IMR-90 (cell line): Measurements from ENCODE around the gene CDK14. TPM values are rescaled to one million over a fixed set of nuclear protein-coding genes. Genes with fewer than 3 reads are reported as not detected.

Experiments
- ATAC-seq: fragments of 200-7000 bp; cut with Tn5 transposase; 2 replicates; pipeline ENCODE4 v1.9.1; 2020; ENCODE audit warnings: low read depth, mild to moderate bottlenecking, moderate library complexity
- BruUV-seq: library from RNA; stranded (reverse); fragments of 400-500 nt; replicated peaks from 2 replicates; lab custom pipeline; 2021; lab: Mats Ljungman, UMichigan
- CTCF ChIA-PET: fragments of 300-600 bp; formaldehyde crosslinking; extraction: SDS; loops from one replicate; lab custom pipeline; 2021; ENCODE audit warnings: antibody characterized with exemption; lab: Yijun Ruan, JAX
- POLR2A ChIA-PET: fragments of 300-600 bp; sonication (Branson Sonifier 250); formaldehyde crosslinking; loops from one replicate; lab custom pipeline; 2022; ENCODE audit warnings: antibody characterized with exemption; ENCODE audit not compliant: unreplicated experiment; lab: Charles Lee
- DNase-seq: peaks from one replicate; pipeline ENCODE4 v3.0.0; 2013
- H2AFZ ChIP-seq: replicated peaks from 2 replicates; pipeline ENCODE3; 2013; ENCODE audit warnings: low read length, mild to moderate bottlenecking; ENCODE audit not compliant: poor library complexity
- H2AK5ac ChIP-seq: 2 replicates; pipeline ENCODE4 v1.6.1; 2013; ENCODE audit warnings: low read depth, low read length, inconsistent platforms
- H2AK9ac ChIP-seq: replicated peaks from 2 replicates; pipeline ENCODE3; 2013; ENCODE audit warnings: mild to moderate bottlenecking, low read depth, low read length, moderate library complexity; ENCODE audit not compliant: poor library complexity
- H2BK120ac ChIP-seq: 2 replicates; pipeline ENCODE4 v1.6.1; 2013; ENCODE audit warnings: low read depth, low read length, inconsistent platforms
- H2BK15ac ChIP-seq: 3 replicates; pipeline ENCODE4 v1.6.1; 2013; ENCODE audit warnings: low read depth, low read length, inconsistent platforms
- H2BK20ac ChIP-seq: 2 replicates; pipeline ENCODE4 v1.6.1; 2013; ENCODE audit warnings: low read depth, mild to moderate bottlenecking, inconsistent platforms, low read length, moderate library complexity
- H2BK5ac ChIP-seq: 2 replicates; pipeline ENCODE4 v1.6.1; 2013; ENCODE audit warnings: mild to moderate bottlenecking, low read depth, low read length, inconsistent platforms; ENCODE audit not compliant: poor library complexity, severe bottlenecking
- H3K14ac ChIP-seq: replicated peaks from 2 replicates; pipeline ENCODE4 v1.6.1; 2013; ENCODE audit warnings: low read depth, low read length, inconsistent platforms
- H3K18ac ChIP-seq: 2 replicates; pipeline ENCODE4 v1.6.1; 2013; ENCODE audit warnings: low read depth, low read length, control low read depth
- H3K23ac ChIP-seq: 2 replicates; pipeline ENCODE4 v1.6.1; 2013; ENCODE audit warnings: low read depth, low read length, inconsistent platforms
- H3K27ac ChIP-seq: 2 replicates; pipeline ENCODE4 v1.5.1; 2013; ENCODE audit warnings: mild to moderate bottlenecking, control low read depth, low read length; ENCODE audit not compliant: insufficient read depth
- H3K27me3 ChIP-seq: 2 replicates; pipeline ENCODE4 v1.6.1; 2013; ENCODE audit warnings: low read length; ENCODE audit not compliant: control insufficient read depth, insufficient read depth
- H3K36me3 ChIP-seq: 2 replicates; pipeline ENCODE4 v1.6.1; 2013; ENCODE audit warnings: low read length, mixed read lengths; ENCODE audit not compliant: control insufficient read depth, insufficient read depth
- H3K4ac ChIP-seq: 2 replicates; pipeline ENCODE4 v1.6.1; 2013; ENCODE audit warnings: low read depth, low read length, inconsistent platforms
- H3K4me1 ChIP-seq: 2 replicates; pipeline ENCODE4 v1.6.1; 2013; ENCODE audit warnings: low read length, mixed read lengths; ENCODE audit not compliant: control insufficient read depth, insufficient read depth
- H3K4me2 ChIP-seq: 2 replicates; pipeline ENCODE4 v1.6.1; 2013; ENCODE audit warnings: low read depth, mild to moderate bottlenecking, control low read depth, low read length, moderate library complexity
- H3K4me3 ChIP-seq: 2 replicates; pipeline ENCODE4 v1.5.1; 2013; ENCODE audit warnings: low read depth, mild to moderate bottlenecking, control low read depth, low read length, moderate library complexity; ENCODE audit not compliant: insufficient read depth
- H3K56ac ChIP-seq: 2 replicates; pipeline ENCODE4 v1.6.1; 2013; ENCODE audit warnings: low read length, inconsistent platforms; ENCODE audit not compliant: insufficient read depth; ENCODE audit errors: extremely low read depth
- H3K79me1 ChIP-seq, 2 experiments: 2 replicates each; pipeline ENCODE4 v1.6.1; 2013; ENCODE audit warnings: low read length in 2 of 2, inconsistent platforms in 1 of 2, low read depth in 1 of 2
- H3K9ac ChIP-seq: 2 replicates; pipeline ENCODE4 v1.6.1; 2013; ENCODE audit warnings: low read depth, low read length, control low read depth
- H3K9me1 ChIP-seq: 2 replicates; pipeline ENCODE4 v1.6.1; 2013; ENCODE audit warnings: low read length, inconsistent platforms; ENCODE audit not compliant: insufficient read depth
- H3K9me3 ChIP-seq: 2 replicates; pipeline ENCODE4 v1.6.1; 2013; ENCODE audit warnings: low read length; ENCODE audit not compliant: control insufficient read depth, insufficient read depth
- H4K20me1 ChIP-seq: 2 replicates; pipeline ENCODE4 v1.6.1; 2013; ENCODE audit warnings: low read length, inconsistent platforms; ENCODE audit not compliant: insufficient read depth
- H4K5ac ChIP-seq: 2 replicates; pipeline ENCODE4 v1.6.1; 2013; ENCODE audit warnings: mild to moderate bottlenecking, low read depth, low read length, control low read depth
- H4K8ac ChIP-seq, 2 experiments: 2 replicates each; pipeline ENCODE4 v1.6.1; 2013; ENCODE audit warnings: low read depth in 2 of 2, low read length in 2 of 2, control low read depth in 1 of 2, inconsistent platforms in 1 of 2
- H4K91ac ChIP-seq: 2 replicates; pipeline ENCODE4 v1.6.1; 2013; ENCODE audit warnings: low read depth, low read length, inconsistent platforms; ENCODE audit not compliant: insufficient read depth
- BHLHE40 ChIP-seq: fragments of 150-350 bp; IDR thresholded peaks from 2 replicates; pipeline ENCODE4 v1.6.1; 2016; ENCODE audit warnings: mild to moderate bottlenecking, low read depth, low read length
- CEBPB ChIP-seq: IDR thresholded peaks from 2 replicates; pipeline ENCODE4 v1.6.1; 2012; ENCODE audit warnings: low read depth, low read length, improper control_type of control experiment
- CHD1 ChIP-seq: IDR thresholded peaks from 2 replicates; pipeline ENCODE4 v1.6.1; 2012; ENCODE audit warnings: low read depth, low read length, improper control_type of control experiment
- CTCF ChIP-seq: conservative IDR thresholded peaks from 2 replicates; pipeline ENCODE4 v1.5.1; 2012; ENCODE audit warnings: mild to moderate bottlenecking, low read depth, low read length, improper control_type of control experiment
- ELK1 ChIP-seq: fragments of 150-350 bp; IDR thresholded peaks from 2 replicates; pipeline ENCODE4 v1.6.1; 2016; ENCODE audit warnings: low read depth, mild to moderate bottlenecking, low read length, moderate library complexity, borderline replicate concordance
- FOS ChIP-seq: fragments of 150-350 bp; IDR thresholded peaks from 2 replicates; pipeline ENCODE4 v1.6.1; 2016; ENCODE audit warnings: low read depth, low read length
- MAZ ChIP-seq: IDR thresholded peaks from 2 replicates; pipeline ENCODE4 v1.6.1; 2012; ENCODE audit warnings: low read depth, mild to moderate bottlenecking, low read length, improper control_type of control experiment, moderate library complexity, borderline replicate concordance
- MXI1 ChIP-seq: IDR thresholded peaks from 2 replicates; pipeline ENCODE4 v1.6.1; 2012; ENCODE audit warnings: low read depth, mild to moderate bottlenecking, low read length, moderate library complexity, borderline replicate concordance
- NFE2L2 ChIP-seq: fragments of 150-350 bp; IDR thresholded peaks from 2 replicates; pipeline ENCODE4 v1.6.1; 2016; ENCODE audit warnings: low read depth, mild to moderate bottlenecking, low read length
- POLR2A ChIP-seq: IDR thresholded peaks from 2 replicates; pipeline ENCODE4 v1.6.1; 2012; ENCODE audit warnings: mild to moderate bottlenecking, low read depth, low read length
- RAD21 ChIP-seq: IDR thresholded peaks from 2 replicates; pipeline ENCODE4 v1.6.1; 2012; ENCODE audit warnings: low read length, improper control_type of control experiment
- RCOR1 ChIP-seq: IDR thresholded peaks from 2 replicates; pipeline ENCODE4 v1.6.1; 2012; ENCODE audit warnings: mild to moderate bottlenecking, low read length, improper control_type of control experiment; ENCODE audit not compliant: insufficient replicate concordance
- RFX5 ChIP-seq: IDR thresholded peaks from 2 replicates; pipeline ENCODE4 v1.8.0; 2012; ENCODE audit warnings: low read depth, mild to moderate bottlenecking, low read length, moderate library complexity
- USF2 ChIP-seq: fragments of 150-350 bp; IDR thresholded peaks from 2 replicates; pipeline ENCODE4 v1.6.1; 2017; ENCODE audit warnings: mild to moderate bottlenecking, antibody characterized with exemption, low read length, low read depth
- WGBS, 2 experiments: methylation state at CpG; one replicate each; pipeline versions ENCODE4 v1.1.5 to v1.1.7; 2013; ENCODE audit warnings: missing lambda C conversion rate in 2 of 2; ENCODE audit not compliant: insufficient read length in 1 of 2; ENCODE audit errors: extremely low coverage in 2 of 2; 5-methylcytosine and 5-hydroxymethylcytosine counted together
- dilution Hi-C: fragments of 300-500 bp; cut with HindIII; formaldehyde crosslinking; loops from one replicate; pipeline ENCODE4 v1.14.3; 2018; ENCODE audit warnings: low sequenced_read_pairs; ENCODE audit not compliant: unreplicated experiment
- in situ Hi-C: fragments of 300-500 bp; cut with MboI; formaldehyde crosslinking; loops from 3 replicates; pipeline ENCODE4 v1.14.3; 2019; ENCODE audit warnings: low sequenced_read_pairs, inconsistent platforms, mixed read lengths
- intact Hi-C: fragments of 100-400 bp; cut with micrococcal nuclease; formaldehyde crosslinking; loops from 2 replicates; pipeline ENCODE4 v1.10.0; 2022
- polyA plus RNA-seq, 3 experiments: library from polyadenylated mRNA; depleted of rRNA; stranded (reverse); fragments of >200 nt; gene quantifications; 2 replicates each; pipeline ENCODE4 v1.2.3, GENCODE V29; 2012; ENCODE audit warnings: low replicate concordance in 1 of 3
- total RNA-seq: library from RNA; depleted of rRNA; stranded (reverse); fragments of >200 nt; gene quantifications from 2 replicates; pipeline ENCODE4 v1.2.3, GENCODE V29; 2012

CDK14 gene
- total and polyA plus RNA-seq, 2 of the 4 experiments (the other 2 are of a cell fraction), result 10.1 to 29.6 TPM

- Histone ChIP-seq H2BK20ac (no peak overlapping the region), H3K4me3 (no peak overlapping the region), H3K23ac (no peak overlapping the region), H2AK5ac (no peak overlapping the region; the same call in 1 of the 2 replicates), H3K4me1 (0 out of 2 replicates have a peak, but pooled peaks cover 2% of the 10 kb centered on the region), H4K5ac (no peak overlapping the region), H2BK120ac (no peak overlapping the region), H3K27me3 (no peaks in the 10 kb centered on the region), H3K4ac (no peak overlapping the region; the same call in 1 of the 2 replicates), H3K9ac (no peak overlapping the region), H4K20me1 (no peaks in the 10 kb centered on the region), H3K9me3 (no peaks in the 10 kb centered on the region), H2BK5ac (no peak overlapping the region), H3K27ac (no peak overlapping the region; the same call in 1 of the 2 replicates), H3K9me1 (peaks cover 9% of the 10 kb centered on the region; the same call in 1 of the 2 replicates), H3K4me2 (no peak overlapping the region), H3K14ac (no peak overlapping the region), H3K18ac (no peak overlapping the region), H4K91ac (no peak overlapping the region), H3K56ac (no peak overlapping the region), H3K79me1 (no peaks in the 10 kb centered on the region; a peak in 1 of 4 replicates), H2AK9ac (no peak overlapping the region), H3K36me3 (0 out of 2 replicates have a peak, but pooled peaks cover 1% of the 10 kb centered on the region), H4K8ac (no peak overlapping the region), H2BK15ac (no peak overlapping the region), H2AFZ (no peak overlapping the region)
- no peak for DNase-seq
- BruUV-seq, result no TSS peak
- intact Hi-C loops, result loop anchor here (1.0 to 10.0 kb wide), 9 partner anchors 180 to 861 kb away; partner anchors contain the start of genes AKAP9, FZD1 and MTERF1
- ATAC-seq, result no peak
- no CpG with 5 or more reads among the region's 3 CpGs for WGBS, 2 experiments
- CTCF ChIA-PET, result interaction anchor here (0.6 kb wide), 1 partner anchor 30 kb away, joined by 4 read pairs; no protein-coding TSS in a partner anchor
- dilution Hi-C loops, result no loop called here
- in situ Hi-C loops, result loop anchor here (10.0 to 25.0 kb wide), 3 partner anchors 528 to 791 kb away; no protein-coding TSS in a partner anchor
- POLR2A ChIA-PET, result no interaction called here
- no peak for TF ChIP-seq CHD1
- TF ChIP-seq MAZ, result no peak
- no peak for TF ChIP-seq USF2
- TF ChIP-seq ELK1, result no peak
- TF ChIP-seq NFE2L2, result no peak
- TF ChIP-seq POLR2A, result no peak
- TF ChIP-seq RCOR1, result no peak
- TF ChIP-seq CEBPB, result no peak
- TF ChIP-seq BHLHE40, result no peak
- TF ChIP-seq RFX5, result no peak
- TF ChIP-seq RAD21, result no peak
- no peak for TF ChIP-seq MXI1
- no peak for TF ChIP-seq CTCF
- no peak for TF ChIP-seq FOS
Measured at GRCh38 chr7:91083855-91084644, 487.9 kb downstream of the CDK14 start.
